CD4-positive, alpha-beta T cell treated with Interleukin-2 at 100 ng/mL for 4 hours (primary cell): ENCODE measurements around the gene ELP5.

Experiments
- DNase-seq: peaks from one replicate; pipeline ENCODE4 v3.0.0-alpha.2; 2020; ENCODE audit warnings: low spot score

The ELP5 gene

GRCh38 chr17:7285679-7286078 lies 33.7 kb downstream of the ELP5 start:
- no peak for DNase-seq

- no peak for DNase-seq
Measured at GRCh38 chr17:7289256-7290032, 37.4 kb downstream of the ELP5 start.

- DNase-seq, result no peak
Measured at GRCh38 chr17:7290166-7290565, 38.2 kb downstream of the ELP5 start.

- DNase-seq, result no peak
Measured at GRCh38 chr17:7290685-7291084, 38.7 kb downstream of the ELP5 start.

- DNase-seq, result no peak
Measured at GRCh38 chr17:7292194-7292593, 40.2 kb downstream of the ELP5 start.

- no peak for DNase-seq
Measured at GRCh38 chr17:7292729-7293128, 40.7 kb downstream of the ELP5 start.

GRCh38 chr17:7293159-7293558 lies 41.1 kb downstream of the ELP5 start:
- no peak for DNase-seq

GRCh38 chr17:7293816-7294613 lies 42.0 kb downstream of the ELP5 start:
- no peak for DNase-seq

GRCh38 chr17:7294614-7295153 lies 42.7 kb downstream of the ELP5 start, which contains the start of gene YBX2:
Gene YBX2 (minus strand): TSS chr17:7294639. CDS start chr17:7294500, 139 bp downstream.
- DNase-seq, result peak; percentile 71

GRCh38 chr17:7295230-7296180 lies 43.5 kb downstream of the ELP5 start:
- DNase-seq, result no peak

- peak; percentile 67 for DNase-seq
Measured at GRCh38 chr17:7296189-7296861, 44.3 kb downstream of the ELP5 start.

GRCh38 chr17:7304179-7304578 lies 52.2 kb downstream of the ELP5 start:
- DNase-seq, result no peak

GRCh38 chr17:7306911-7307685 lies 55.1 kb downstream of the ELP5 start, which contains the start of gene EIF5A:
Gene EIF5A (plus strand): TSS chr17:7307628. CDS start chr17:7309636, 2,008 bp downstream.
- DNase-seq, result peak; percentile 100

- peak; percentile 43 for DNase-seq
Measured at GRCh38 chr17:7307686-7308624, 55.9 kb downstream of the ELP5 start.

GRCh38 chr17:7308625-7309433 lies 56.8 kb downstream of the ELP5 start:
- DNase-seq, result peak; percentile 93
